Measurements from ENCODE around the gene ILKAP.

Gene ILKAP

DNA sequence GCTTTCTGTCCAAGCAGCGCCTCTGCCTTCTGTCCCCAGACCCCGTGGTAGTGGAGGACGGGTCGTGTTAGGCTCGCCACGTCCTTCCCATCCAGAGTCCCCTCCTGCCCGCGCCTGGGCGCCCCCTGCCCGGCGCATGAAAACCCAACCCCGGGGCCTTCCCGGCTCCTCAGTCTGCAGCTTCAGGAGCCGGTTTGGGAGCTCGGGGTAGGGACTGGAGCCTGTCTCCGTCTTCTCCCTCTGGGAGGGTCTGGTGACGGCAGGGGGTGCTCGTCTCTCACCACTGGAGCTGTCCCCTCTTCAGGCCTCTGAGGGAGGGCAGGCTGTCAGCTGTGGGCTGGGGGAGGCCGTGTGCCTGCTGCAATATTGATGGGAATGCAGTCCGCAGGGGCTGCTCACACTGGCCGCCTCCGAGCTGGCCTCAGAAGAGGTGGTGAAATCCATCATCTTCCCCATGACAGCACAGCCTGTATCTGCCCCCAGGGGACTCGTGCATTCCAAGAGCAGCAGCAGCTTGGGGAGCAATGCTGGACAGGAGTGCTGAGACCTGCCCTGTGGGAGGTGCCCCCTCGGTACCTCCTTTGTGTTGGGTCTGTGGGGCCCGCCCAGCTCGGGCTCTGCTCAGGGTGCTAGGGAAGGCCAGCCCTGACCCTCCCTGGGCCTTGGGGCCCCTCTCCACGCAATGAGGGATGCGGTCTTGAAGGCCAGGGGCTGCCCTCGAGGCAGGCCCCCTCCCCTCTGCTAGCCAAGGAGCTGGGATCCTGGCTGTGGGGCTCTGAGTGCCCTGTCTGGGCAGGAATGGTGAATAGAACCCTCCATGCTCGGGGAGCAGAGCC lies 82.8 kb downstream of the ILKAP start:
- TF ChIP-seq TAF1 (IDR thresholded peaks at IDR 0.05; ENCODE audit: borderline replicate concordance, insufficient read depth, low read length), result no peak
- TF ChIP-seq REST (IDR thresholded peaks at IDR 0.05; ENCODE audit: insufficient read depth in 1 of 2, low read depth in 2 of 2, low read length in 2 of 2), result no peak
- no peak for TF ChIP-seq FOXP2 (optimal IDR thresholded peaks at IDR 0.05; ENCODE audit: borderline replicate concordance, extremely low read depth, extremely low read length, insufficient read depth)
- no peak for TF ChIP-seq POLR2AphosphoS5 (IDR thresholded peaks at IDR 0.05; ENCODE audit: low read depth, low read length)
- TF ChIP-seq SIN3A (IDR thresholded peaks at IDR 0.05; ENCODE audit: borderline replicate concordance, insufficient read depth, low read length), result no peak

Data from PFSK-1 (cell line).